Stimulated activated CD8-positive, alpha-beta memory T cell treated with anti-CD3 and anti-CD28 coated beads, Interleukin-15, amount 100 ng/mL, for 24 hours (primary cell): ENCODE measurements around the gene TMEM135.
"Not testable (repeated sequence)": the region's sequence is repeated elsewhere in the genome, so short reads cannot be mapped to it uniquely, and the experiment has no call there.

ENCODE experiments used
- DNase-seq: peaks from one replicate; pipeline ENCODE4 v3.0.0-alpha.2; 2020; ENCODE audit warnings: low read depth

TMEM135 gene

GRCh38 chr11:87258171-87258833 lies 220.6 kb downstream of the TMEM135 start:
- DNase-seq = no peak

GRCh38 chr11:87259736-87260135 lies 222.0 kb downstream of the TMEM135 start:
- DNase-seq = no peak

- no peak for DNase-seq
These were observed 223.1 kb downstream of the TMEM135 start for GRCh38 chr11:87260811-87261210.

- DNase-seq = no peak
These were observed 225.6 kb downstream of the TMEM135 start for GRCh38 chr11:87263264-87263838.

- DNase-seq = no peak
These were observed 226.2 kb downstream of the TMEM135 start for GRCh38 chr11:87263979-87264378.

- DNase-seq = no peak
These were observed 227.4 kb downstream of the TMEM135 start for GRCh38 chr11:87265132-87265531.

- no peak for DNase-seq
These were observed 228.2 kb downstream of the TMEM135 start for GRCh38 chr11:87265979-87266378.

- no peak for DNase-seq
These were observed 229.0 kb downstream of the TMEM135 start for GRCh38 chr11:87266751-87267150.

- DNase-seq = not testable (repeated sequence)
These were observed 234.2 kb downstream of the TMEM135 start for GRCh38 chr11:87271951-87272350.

GRCh38 chr11:87275176-87275575 lies 237.4 kb downstream of the TMEM135 start:
- no peak for DNase-seq

- no peak for DNase-seq
These were observed 242.4 kb downstream of the TMEM135 start for GRCh38 chr11:87280143-87280542.

GRCh38 chr11:87281496-87281895 lies 243.8 kb downstream of the TMEM135 start:
- no peak for DNase-seq

- no peak for DNase-seq
These were observed 246.6 kb downstream of the TMEM135 start for GRCh38 chr11:87284306-87284705.

- not testable (repeated sequence) for DNase-seq
These were observed 247.9 kb downstream of the TMEM135 start for GRCh38 chr11:87285674-87286073.

GRCh38 chr11:87286338-87286737 lies 248.6 kb downstream of the TMEM135 start:
- DNase-seq = no peak

GRCh38 chr11:87290304-87290922 lies 252.7 kb downstream of the TMEM135 start:
- no peak for DNase-seq

- DNase-seq = no peak
These were observed 254.9 kb downstream of the TMEM135 start for GRCh38 chr11:87292598-87292997.

- no peak for DNase-seq
These were observed 257.5 kb downstream of the TMEM135 start for GRCh38 chr11:87295237-87295636.

GRCh38 chr11:87296627-87297026 lies 258.9 kb downstream of the TMEM135 start:
- DNase-seq = no peak

GRCh38 chr11:87298155-87298554 lies 260.4 kb downstream of the TMEM135 start:
- no peak for DNase-seq

GRCh38 chr11:87299041-87299481 lies 261.3 kb downstream of the TMEM135 start:
- DNase-seq = no peak

GRCh38 chr11:87300640-87301380 lies 263.1 kb downstream of the TMEM135 start:
- no peak for DNase-seq
